HEK293 (cell line): ENCODE results near the gene TP53AIP1.

Experiments
- CTCF ChIA-PET: fragments of 350-600 bp; formaldehyde crosslinking; extraction: SDS; loops from one replicate; lab custom pipeline; 2021; ENCODE audit warnings: antibody characterized with exemption; lab: Yijun Ruan, JAX
- POLR2A ChIA-PET: fragments of 300-600 bp; formaldehyde crosslinking; extraction: SDS; loops from one replicate; lab custom pipeline; 2020; ENCODE audit warnings: antibody characterized with exemption, inconsistent platforms; lab: Yijun Ruan, JAX
- H3K27ac ChIP-seq: fragments of 200-500 bp; sonication (Bioruptor generic); 2 replicates; pipeline ENCODE4 v1.5.1; 2014; ENCODE audit warnings: low read depth, low read length, control low read depth, inconsistent platforms; ENCODE audit errors: extremely low read depth
- H3K36me3 ChIP-seq, 2 experiments: fragments of 200-500 bp in 1 of 2; sonication (Bioruptor generic) in 1 of 2; 1 replicate in 1 of 2; 2 replicates in 1 of 2; pipeline ENCODE4 v1.5.1; 2014 to 2017; ENCODE audit warnings: inconsistent platforms in 2 of 2, low read length in 2 of 2; ENCODE audit not compliant: control insufficient read depth in 2 of 2, insufficient read depth in 1 of 2
- H3K4me1 ChIP-seq: fragments of 200-500 bp; sonication (Bioruptor generic); 2 replicates; pipeline ENCODE4 v1.5.1; 2014; ENCODE audit warnings: mild to moderate bottlenecking, low read length, inconsistent platforms; ENCODE audit not compliant: control insufficient read depth, insufficient read depth
- H3K4me3 ChIP-seq: 2 replicates; pipeline ENCODE4 v1.5.1; 2011; ENCODE audit warnings: low read depth, mild to moderate bottlenecking, control low read depth, low read length, moderate library complexity
- H3K9me3 ChIP-seq: fragments of 200-500 bp; sonication (Bioruptor generic); 2 replicates; pipeline ENCODE4 v1.5.1; 2014; ENCODE audit warnings: low read depth, low read length, inconsistent platforms; ENCODE audit not compliant: control insufficient read depth, insufficient read depth
- GLIS2 ChIP-seq: fragments of 450-650 bp; formaldehyde crosslinking; IDR thresholded peaks from 2 replicates; pipeline ENCODE4 v1.5.1; 2016; ENCODE audit warnings: missing biosample characterization, missing genetic modification characterization
- HOXC10 ChIP-seq: sonication (generic); formaldehyde crosslinking; IDR thresholded peaks from 2 replicates; pipeline ENCODE4 v1.8.1; 2023; ENCODE audit warnings: mild to moderate bottlenecking, missing genetic modification reagents
- MZF1 ChIP-seq: fragments of 450-650 bp; formaldehyde crosslinking; IDR thresholded peaks from 2 replicates; pipeline ENCODE4 v1.5.1; 2017; ENCODE audit warnings: missing biosample characterization, missing genetic modification characterization, borderline replicate concordance
- PRDM10 ChIP-seq: fragments of 450-650 bp; formaldehyde crosslinking; IDR thresholded peaks from 2 replicates; pipeline ENCODE4 v1.5.1; 2016; ENCODE audit warnings: missing biosample characterization, missing genetic modification characterization
- TRIM28 ChIP-seq: IDR thresholded peaks from 2 replicates; pipeline ENCODE4 v1.6.1; 2011; ENCODE audit warnings: low read length, control low read depth, borderline replicate concordance
- TSHZ1 ChIP-seq: fragments of 450-650 bp; formaldehyde crosslinking; IDR thresholded peaks from 2 replicates; pipeline ENCODE4 v1.5.1; 2016; ENCODE audit warnings: missing biosample characterization, missing genetic modification characterization, borderline replicate concordance
- YY2 ChIP-seq: fragments of 450-650 bp; formaldehyde crosslinking; IDR thresholded peaks from 2 replicates; pipeline ENCODE4 v1.5.1; 2016; ENCODE audit warnings: missing biosample characterization, missing genetic modification characterization
- ZEB2 ChIP-seq: fragments of 450-650 bp; formaldehyde crosslinking; IDR thresholded peaks from 2 replicates; pipeline ENCODE4 v1.5.1; 2016; ENCODE audit warnings: missing biosample characterization, missing genetic modification characterization
- ZFHX2 ChIP-seq: fragments of 450-650 bp; formaldehyde crosslinking; conservative IDR thresholded peaks from 2 replicates; pipeline ENCODE4 v1.5.1; 2016; ENCODE audit warnings: missing biosample characterization, missing genetic modification characterization
- ZFP3 ChIP-seq: fragments of 450-650 bp; formaldehyde crosslinking; IDR thresholded peaks from 2 replicates; pipeline ENCODE4 v1.5.1; 2016; ENCODE audit warnings: low read depth, missing biosample characterization, missing genetic modification characterization
- ZFP41 ChIP-seq: fragments of 450-650 bp; formaldehyde crosslinking; IDR thresholded peaks from 2 replicates; pipeline ENCODE4 v1.5.1; 2016; ENCODE audit warnings: missing biosample characterization, missing genetic modification characterization, borderline replicate concordance
- ZNF112 ChIP-seq: fragments of 450-650 bp; formaldehyde crosslinking; IDR thresholded peaks from 2 replicates; pipeline ENCODE4 v1.5.0; 2017; ENCODE audit warnings: missing biosample characterization, missing genetic modification characterization
- ZNF175 ChIP-seq: fragments of 450-650 bp; formaldehyde crosslinking; IDR thresholded peaks from 2 replicates; pipeline ENCODE4 v1.5.1; 2016; ENCODE audit warnings: missing biosample characterization, missing genetic modification characterization
- ZNF18 ChIP-seq: fragments of 450-650 bp; formaldehyde crosslinking; IDR thresholded peaks from 2 replicates; pipeline ENCODE4 v1.5.1; 2016; ENCODE audit warnings: missing biosample characterization, missing genetic modification characterization
- ZNF248 ChIP-seq: fragments of 450-650 bp; formaldehyde crosslinking; IDR thresholded peaks from 2 replicates; pipeline ENCODE4 v1.5.1; 2017; ENCODE audit warnings: missing biosample characterization, missing genetic modification characterization
- ZNF274 ChIP-seq, 2 experiments: fragments of 200-500 bp in 1 of 2; fragments of 450-650 bp in 1 of 2; sonication (Bioruptor generic) in 1 of 2; formaldehyde crosslinking in 1 of 2; IDR thresholded peaks; 2 replicates each; pipeline versions ENCODE4 v1.5.1 to v1.6.1; 2014 to 2016; ENCODE audit warnings: borderline replicate concordance in 1 of 2, inconsistent platforms in 1 of 2, low read length in 1 of 2, missing biosample characterization in 1 of 2, missing genetic modification characterization in 1 of 2
- ZNF426 ChIP-seq: fragments of 450-650 bp; formaldehyde crosslinking; IDR thresholded peaks from 2 replicates; pipeline ENCODE4 v1.5.1; 2017; ENCODE audit warnings: missing biosample characterization, missing genetic modification characterization, mild to moderate bottlenecking, inconsistent platforms, moderate library complexity
- ZNF433 ChIP-seq: fragments of 450-650 bp; formaldehyde crosslinking; IDR thresholded peaks from 2 replicates; pipeline ENCODE4 v1.5.1; 2016; ENCODE audit warnings: missing biosample characterization, missing genetic modification characterization, low read depth
- ZNF473 ChIP-seq: fragments of 450-650 bp; formaldehyde crosslinking; IDR thresholded peaks from 2 replicates; pipeline ENCODE4 v1.5.1; 2017; ENCODE audit warnings: missing biosample characterization, missing genetic modification characterization
- ZNF529 ChIP-seq: fragments of 450-650 bp; formaldehyde crosslinking; IDR thresholded peaks from 2 replicates; pipeline ENCODE4 v1.5.1; 2017; ENCODE audit warnings: missing genetic modification characterization, missing biosample characterization; ENCODE audit not compliant: insufficient replicate concordance
- ZNF658 ChIP-seq: fragments of 450-650 bp; formaldehyde crosslinking; IDR thresholded peaks from 2 replicates; pipeline ENCODE4; 2016; ENCODE audit warnings: missing biosample characterization, missing genetic modification characterization
- ZNF785 ChIP-seq: fragments of 450-650 bp; formaldehyde crosslinking; IDR thresholded peaks from 2 replicates; pipeline ENCODE4 v1.5.1; 2016; ENCODE audit warnings: missing biosample characterization, missing genetic modification characterization
- ZNF791 ChIP-seq: fragments of 450-650 bp; formaldehyde crosslinking; IDR thresholded peaks from 2 replicates; pipeline ENCODE4 v1.5.1; 2016; ENCODE audit warnings: missing biosample characterization, missing genetic modification characterization
- TF ChIP-seq, protein P1 (sequence below): fragments of 450-650 bp; formaldehyde crosslinking; IDR thresholded peaks from 2 replicates; pipeline ENCODE4 v1.5.1; 2016; ENCODE audit warnings: missing biosample characterization, missing genetic modification characterization

TP53AIP1 gene

DNA sequence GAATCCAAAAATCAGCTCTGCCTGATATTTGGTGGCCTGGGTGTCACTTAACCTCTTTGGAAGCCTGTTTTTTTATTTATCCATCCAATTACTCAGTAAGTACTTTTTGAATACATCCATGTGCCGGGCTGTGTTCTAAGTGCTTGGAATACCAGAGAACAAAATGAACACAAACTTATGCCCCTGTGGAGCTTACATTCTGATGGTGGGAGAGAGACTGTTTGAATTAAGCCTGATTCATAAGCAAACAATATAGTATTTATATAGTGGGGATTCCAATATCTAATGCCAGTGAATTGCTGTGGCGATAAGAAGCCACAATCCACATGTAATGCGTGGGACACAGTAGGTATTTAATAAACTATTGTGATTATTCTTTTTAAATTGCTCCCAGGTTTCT is 32.1 kb downstream of the TP53AIP1 start:
- TF ChIP-seq PRDM10 (tag by site-specific recombination) (no peak), ZEB2 (tag by site-specific recombination) (no peak), ZNF426 (no peak), ZNF473 (tag by site-specific recombination) (no peak), ZNF112 (tag by site-specific recombination) (no peak), ZNF248 (no peak), ZNF791 (tag by site-specific recombination) (no peak), ZFP41 (tag by site-specific recombination) (no peak), ZFP3 (tag by site-specific recombination) (no peak), YY2 (no peak), ZNF529 (tag by site-specific recombination) (no peak)
- TF ChIP-seq, protein P1, sequence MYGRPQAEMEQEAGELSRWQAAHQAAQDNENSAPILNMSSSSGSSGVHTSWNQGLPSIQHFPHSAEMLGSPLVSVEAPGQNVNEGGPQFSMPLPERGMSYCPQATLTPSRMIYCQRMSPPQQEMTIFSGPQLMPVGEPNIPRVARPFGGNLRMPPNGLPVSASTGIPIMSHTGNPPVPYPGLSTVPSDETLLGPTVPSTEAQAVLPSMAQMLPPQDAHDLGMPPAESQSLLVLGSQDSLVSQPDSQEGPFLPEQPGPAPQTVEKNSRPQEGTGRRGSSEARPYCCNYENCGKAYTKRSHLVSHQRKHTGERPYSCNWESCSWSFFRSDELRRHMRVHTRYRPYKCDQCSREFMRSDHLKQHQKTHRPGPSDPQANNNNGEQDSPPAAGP (tag by site-specific recombination): no peak
- H3K27ac ChIP-seq: no peak overlapping the region
- H3K9me3 ChIP-seq: no peaks in the 10 kb centered on the region
- no peaks in the 10 kb centered on the region for H3K4me1 ChIP-seq
- H3K4me3 ChIP-seq: no peak overlapping the region
- no peaks in the 10 kb centered on the region for H3K36me3 ChIP-seq
- ChIA-PET CTCF (interaction anchor here (0.9 to 2.8 kb wide), 2 partner anchors 25 to 46 kb away, joined by 3 to 9 read pairs; no protein-coding TSS in a partner anchor), POLR2A (no interaction called here)

GRCh38 chr11:128909438-128910125 is 33.1 kb downstream of the TP53AIP1 start:
- H3K4me1 ChIP-seq: 0 out of 2 replicates have a peak, but pooled peaks cover under 1% of the 10 kb centered on the region
- no peaks in the 10 kb centered on the region for H3K9me3 ChIP-seq
- POLR2A ChIA-PET: no interaction called here
- H3K27ac ChIP-seq: no peak overlapping the region
- CTCF ChIA-PET: interaction anchor here (0.9 to 2.8 kb wide), 2 partner anchors 24 to 47 kb away, joined by 3 to 9 read pairs; no protein-coding TSS in a partner anchor
- H3K4me3 ChIP-seq: no peak overlapping the region
- H3K36me3 ChIP-seq: no peaks in the 10 kb centered on the region
- TF ChIP-seq ZNF274 (IDR thresholded peaks at IDR 0.05; ENCODE audit: low read length): no peak
- TF ChIP-seq ZNF274 (tag by site-specific recombination; IDR thresholded peaks at IDR 0.05; ENCODE audit: borderline replicate concordance): no peak
- TF ChIP-seq ZNF18 (tag by site-specific recombination): no peak
- no peak for TF ChIP-seq ZNF658 (tag by site-specific recombination)
- TF ChIP-seq ZNF433 (tag by site-specific recombination): no peak
- no peak for TF ChIP-seq GLIS2 (tag by site-specific recombination)
- TF ChIP-seq TRIM28: no peak
- no peak for TF ChIP-seq ZNF112 (tag by site-specific recombination)
- TF ChIP-seq ZFHX2 (tag by site-specific recombination): no peak
- no peak for TF ChIP-seq TSHZ1 (tag by site-specific recombination)
- no peak for TF ChIP-seq ZFP41 (tag by site-specific recombination)
- no peak for TF ChIP-seq ZNF175 (tag by site-specific recombination)
- no peak for TF ChIP-seq HOXC10
- no peak for TF ChIP-seq MZF1 (tag by site-specific recombination)
- TF ChIP-seq ZNF785 (tag by site-specific recombination): no peak
